Large intestine (tissue), 3 donors: ENCODE data around the gene TGM2. TPM values are rescaled to one million over a fixed set of nuclear protein-coding genes. Genes with fewer than 3 reads are reported as not detected.

ENCODE experiments used
- DNase-seq, 2 donors: peaks; one replicate each; pipeline versions ENCODE4 v3.0.0 to v3.0.0-alpha.2; 2013
- H3K27ac ChIP-seq: one replicate; pipeline ENCODE4 v1.5.1; 2013; ENCODE audit warnings: low read length
- H3K27me3 ChIP-seq: 2 replicates; pipeline ENCODE4 v1.6.1; 2013; ENCODE audit warnings: low read length; ENCODE audit not compliant: control insufficient read depth, insufficient read depth
- H3K36me3 ChIP-seq: 2 replicates; pipeline ENCODE4 v1.6.1; 2013; ENCODE audit warnings: low read length; ENCODE audit not compliant: control insufficient read depth, insufficient read depth
- H3K4me1 ChIP-seq: one replicate; pipeline ENCODE4 v1.6.1; 2013; ENCODE audit warnings: low read length; ENCODE audit not compliant: control insufficient read depth, insufficient read depth
- H3K4me3 ChIP-seq: one replicate; pipeline ENCODE4 v1.5.1; 2013; ENCODE audit warnings: low read length
- H3K9me3 ChIP-seq: one replicate; pipeline ENCODE4 v1.6.1; 2013; ENCODE audit warnings: mild to moderate bottlenecking, low read depth, low read length, moderate library complexity; ENCODE audit not compliant: control insufficient read depth
- WGBS: methylation state at CpG from one replicate; pipeline ENCODE4 v1.1.5; 2013; ENCODE audit warnings: low lambda C conversion rate; ENCODE audit not compliant: insufficient coverage; 5-methylcytosine and 5-hydroxymethylcytosine counted together
- polyA plus RNA-seq: library from polyadenylated mRNA; unstranded; fragments of 120-200 nt; gene quantifications from one replicate; pipeline ENCODE4 v1.2.1, GENCODE V29; 2013

Gene TGM2
- polyA plus RNA-seq, 1 donor = 334 TPM

- H3K36me3 ChIP-seq = no peaks in the 10 kb centered on the region
- no peak for DNase-seq
Measured at GRCh38 chr20:38209054-38209675, 44.1 kb upstream of the TGM2 start.

GRCh38 chr20:38208523-38208922 lies 43.5 kb upstream of the TGM2 start:
- H3K4me1 ChIP-seq = no peaks in the 10 kb centered on the region
- H3K27ac ChIP-seq = no peak overlapping the region
- DNase-seq = no peak
- peaks cover 2% of the 10 kb centered on the region for H3K27me3 ChIP-seq
- H3K4me3 ChIP-seq = no peak overlapping the region
- H3K36me3 ChIP-seq = no peaks in the 10 kb centered on the region
- WGBS = 100% methylated on average over 1 of the region's 3 CpGs
- no peaks in the 10 kb centered on the region for H3K9me3 ChIP-seq

More at GRCh38 chr20:38209054-38209675, 44.1 kb upstream of the TGM2 start:
- WGBS = no CpG with 5 or more reads among the region's 4 CpGs
- peaks cover 2% of the 10 kb centered on the region for H3K27me3 ChIP-seq
- no peaks in the 10 kb centered on the region for H3K4me1 ChIP-seq
- H3K4me3 ChIP-seq = no peak overlapping the region
- no peak overlapping the region for H3K27ac ChIP-seq
- H3K9me3 ChIP-seq = no peaks in the 10 kb centered on the region

- 60% methylated on average over 1 of the region's 1 CpG for WGBS
- no peak for DNase-seq
- Histone ChIP-seq H3K27me3 (peaks cover 2% of the 10 kb centered on the region), H3K27ac (no peak overlapping the region), H3K36me3 (no peaks in the 10 kb centered on the region), H3K4me1 (no peaks in the 10 kb centered on the region), H3K4me3 (no peak overlapping the region), H3K9me3 (no peaks in the 10 kb centered on the region)
Measured at GRCh38 chr20:38208088-38208487, 43.0 kb upstream of the TGM2 start.

- WGBS = 100% methylated on average over 1 of the region's 2 CpGs
- DNase-seq = no peak
- no peaks in the 10 kb centered on the region for H3K9me3 ChIP-seq
- no peaks in the 10 kb centered on the region for H3K4me1 ChIP-seq
- H3K27me3 ChIP-seq = peaks cover 2% of the 10 kb centered on the region
- no peaks in the 10 kb centered on the region for H3K36me3 ChIP-seq
- H3K27ac ChIP-seq = no peak overlapping the region
- H3K4me3 ChIP-seq = no peak overlapping the region
Measured at GRCh38 chr20:38207621-38208020, 42.6 kb upstream of the TGM2 start.

GRCh38 chr20:38205001-38205400 lies 39.9 kb upstream of the TGM2 start:
- Histone ChIP-seq H3K27ac (no peak overlapping the region), H3K27me3 (no peaks in the 10 kb centered on the region), H3K4me3 (no peak overlapping the region), H3K36me3 (no peaks in the 10 kb centered on the region), H3K4me1 (no peaks in the 10 kb centered on the region), H3K9me3 (no peaks in the 10 kb centered on the region)
- DNase-seq = no peak
- WGBS = 86% methylated on average over 1 of the region's 3 CpGs

- Histone ChIP-seq H3K4me1 (no peaks in the 10 kb centered on the region), H3K4me3 (no peak overlapping the region), H3K27me3 (no peaks in the 10 kb centered on the region), H3K36me3 (no peaks in the 10 kb centered on the region), H3K9me3 (no peaks in the 10 kb centered on the region), H3K27ac (no peak overlapping the region)
- no peak for DNase-seq
- 80% methylated on average over 1 of the region's 2 CpGs for WGBS
Measured at GRCh38 chr20:38203981-38204357, 38.9 kb upstream of the TGM2 start.

- WGBS = 100% methylated on average over 1 of the region's 6 CpGs
- H3K27ac ChIP-seq = no peak overlapping the region
- no peaks in the 10 kb centered on the region for H3K9me3 ChIP-seq
- no peaks in the 10 kb centered on the region for H3K36me3 ChIP-seq
- no peak overlapping the region for H3K4me3 ChIP-seq
- DNase-seq = no peak
- H3K27me3 ChIP-seq = no peaks in the 10 kb centered on the region
- no peaks in the 10 kb centered on the region for H3K4me1 ChIP-seq
Measured at GRCh38 chr20:38203337-38203980, 38.4 kb upstream of the TGM2 start.

- no peaks in the 10 kb centered on the region for H3K9me3 ChIP-seq
- DNase-seq = no peak
- H3K4me3 ChIP-seq = no peak overlapping the region
- no peaks in the 10 kb centered on the region for H3K27me3 ChIP-seq
- WGBS = no CpG with 5 or more reads among the region's 8 CpGs
- no peaks in the 10 kb centered on the region for H3K4me1 ChIP-seq
- H3K36me3 ChIP-seq = no peaks in the 10 kb centered on the region
- H3K27ac ChIP-seq = no peak overlapping the region
Measured at GRCh38 chr20:38202982-38203293, 37.9 kb upstream of the TGM2 start.

- no peak overlapping the region for H3K4me3 ChIP-seq
- H3K9me3 ChIP-seq = no peaks in the 10 kb centered on the region
- H3K4me1 ChIP-seq = no peaks in the 10 kb centered on the region
- no peak overlapping the region for H3K27ac ChIP-seq
- H3K36me3 ChIP-seq = no peaks in the 10 kb centered on the region
- no peaks in the 10 kb centered on the region for H3K27me3 ChIP-seq
- DNase-seq = no peak
- WGBS = 100% methylated on average over 1 of the region's 12 CpGs
Measured at GRCh38 chr20:38202153-38202981, 37.3 kb upstream of the TGM2 start.

- no peaks in the 10 kb centered on the region for H3K36me3 ChIP-seq
- no peak overlapping the region for H3K4me3 ChIP-seq
- no peaks in the 10 kb centered on the region for H3K4me1 ChIP-seq
- no peaks in the 10 kb centered on the region for H3K27me3 ChIP-seq
- no peak for DNase-seq
- no peak overlapping the region for H3K27ac ChIP-seq
- no peaks in the 10 kb centered on the region for H3K9me3 ChIP-seq
- no CpG with 5 or more reads among the region's 6 CpGs for WGBS
Measured at GRCh38 chr20:38201356-38201755, 36.3 kb upstream of the TGM2 start.
